HTR-8/SVneo (cell line): ENCODE measurements around the gene EIF1AY.
"Not testable (repeated sequence)": the region's sequence is repeated elsewhere in the genome, so short reads cannot be mapped to it uniquely, and the experiment has no call there.

Experiments
- DNase-seq: peaks from one replicate; pipeline ENCODE4 v3.0.0; 2011; ENCODE audit warnings: low spot score, mixed read lengths; ENCODE audit not compliant: insufficient read length
- FAIRE-seq: peaks from 2 replicates; lab custom pipeline; 2011; peaks lifted over from hg19 to GRCh38; lab: Jason Lieb, UNC

The EIF1AY gene

GRCh38 chrY:20575531-20576121, at the start of gene EIF1AY:
Gene EIF1AY (plus strand): TSS chrY:20575776. CDS start chrY:20575872, 96 bp downstream.
- DNase-seq (no peak), FAIRE-seq (no peak)

GRCh38 chrY:20528435-20528834, 47.1 kb upstream of the EIF1AY start:
- DNase-seq (no peak), FAIRE-seq (no peak)

- no peak for FAIRE-seq
Measured at GRCh38 chrY:20538186-20538585, 37.4 kb upstream of the EIF1AY start.

GRCh38 chrY:20538933-20539332, 36.6 kb upstream of the EIF1AY start:
- no peak for FAIRE-seq

More at GRCh38 chrY:20538186-20538585, 37.4 kb upstream of the EIF1AY start:
- no peak for DNase-seq

GRCh38 chrY:20544451-20544960, 31.1 kb upstream of the EIF1AY start:
- DNase-seq = no peak
- no peak for FAIRE-seq

More at GRCh38 chrY:20538933-20539332, 36.6 kb upstream of the EIF1AY start:
- no peak for DNase-seq

GRCh38 chrY:20546071-20546470, 29.5 kb upstream of the EIF1AY start:
- FAIRE-seq (no peak), DNase-seq (no peak)

- FAIRE-seq = no peak
- no peak for DNase-seq
Measured at GRCh38 chrY:20549289-20549688, 26.3 kb upstream of the EIF1AY start.

- no peak for FAIRE-seq
- no peak for DNase-seq
Measured at GRCh38 chrY:20551840-20552239, 23.7 kb upstream of the EIF1AY start.

- DNase-seq, FAIRE-seq: not testable (repeated sequence)
Measured at GRCh38 chrY:20552764-20553323, 22.7 kb upstream of the EIF1AY start.

GRCh38 chrY:20555820-20556219, 19.8 kb upstream of the EIF1AY start:
- FAIRE-seq = no peak
- DNase-seq = no peak

- FAIRE-seq (no peak), DNase-seq (no peak)
Measured at GRCh38 chrY:20558677-20559076, 16.9 kb upstream of the EIF1AY start.

GRCh38 chrY:20559873-20560512, 15.6 kb upstream of the EIF1AY start:
- no peak for FAIRE-seq

GRCh38 chrY:20571306-20571705, 4.3 kb upstream of the EIF1AY start:
- DNase-seq (no peak), FAIRE-seq (no peak)

More at GRCh38 chrY:20559873-20560512, 15.6 kb upstream of the EIF1AY start:
- no peak for DNase-seq

GRCh38 chrY:20576506-20576905, 930 bp downstream of the EIF1AY start:
- DNase-seq (no peak), FAIRE-seq (no peak)

- FAIRE-seq = no peak
- no peak for DNase-seq
Measured at GRCh38 chrY:20578206-20578605, 2.6 kb downstream of the EIF1AY start.

- no peak for DNase-seq
- FAIRE-seq = no peak
Measured at GRCh38 chrY:20581687-20582086, 6.1 kb downstream of the EIF1AY start.

GRCh38 chrY:20586161-20586560, 10.6 kb downstream of the EIF1AY start:
- FAIRE-seq = no peak
- no peak for DNase-seq
